Motor neuron (in vitro differentiated cells): ENCODE data around the gene EDEM3. TPM values are rescaled to one million over a fixed set of nuclear protein-coding genes. Genes with fewer than 3 reads are reported as not detected.
A peak's percentile ranks its signal among the peaks of the same experiment; 100 is the strongest.

ENCODE experiments used
- ATAC-seq, 8 experiments: fragments of 200-7000 bp; cut with Tn5 transposase; replicated peaks in 6 of 8; 2 replicates each; pipeline ENCODE4 v1.8.0; 2021; ENCODE audit warnings: mild to moderate bottlenecking in 8 of 8, moderate library complexity in 8 of 8
- H3K27ac ChIP-seq, 2 donors: fragments of 250-450 bp; sonication (Bioruptor Pico); 2 replicates each; pipeline ENCODE4 v1.9.0; 2021; ENCODE audit warnings: antibody characterized with exemption in 2 of 2, mild to moderate bottlenecking in 2 of 2, moderate library complexity in 1 of 2
- H3K4me1 ChIP-seq, 2 donors: fragments of 250-450 bp; sonication (Bioruptor Pico); replicated peaks in 1 of 2; 2 replicates each; pipeline ENCODE4 v1.6.1; 2021; ENCODE audit warnings: antibody characterized with exemption in 2 of 2, mild to moderate bottlenecking in 2 of 2, moderate library complexity in 1 of 2
- H3K4me3 ChIP-seq, 5 donors: fragments of 250-450 bp; sonication (Bioruptor Pico); 2 replicates each; pipeline ENCODE4 v1.9.0; 2021; ENCODE audit warnings: antibody characterized with exemption in 5 of 5, mild to moderate bottlenecking in 5 of 5, moderate library complexity in 4 of 5
- WGBS, 10 experiments: fragments of 450-650 bp; shearing (Covaris generic); methylation state at CpG; one replicate each; pipeline ENCODE4 v1.0.0; 2022; 5-methylcytosine and 5-hydroxymethylcytosine counted together
- in situ Hi-C, 9 experiments: fragments of 400-800 bp; cut with MboI; loops; one replicate each; pipeline ENCODE4 v1.15.0; 2021; ENCODE audit warnings: low sequenced_read_pairs in 9 of 9, low pct_unique_long_range_greater_than_20kb in 2 of 9; ENCODE audit not compliant: unreplicated experiment in 9 of 9
- total RNA-seq, 8 experiments: library from RNA; unstranded; fragments of 300-600 nt; gene quantifications; 2 replicates each; pipeline versions ENCODE4 v1.2.3 to v1.2.4, GENCODE V29; 2022

Gene EDEM3
- total RNA-seq, 8 experiments from 2014 or later: 24.1 to 127 (median 40.9) TPM

GRCh38 chr1:184745929-184746638 lies 8.6 kb downstream of the EDEM3 start:
- no peak overlapping the region for H3K27ac ChIP-seq
- in situ Hi-C loops: no loop called here
- ATAC-seq: no peak
- no peak overlapping the region for H3K4me3 ChIP-seq
- WGBS, 10 experiments: 28 to 90% (median 78%) methylated on average over 1 to 4 of the region's 4 CpGs
- no peaks in the 10 kb centered on the region for H3K4me1 ChIP-seq

- no peak overlapping the region for H3K27ac ChIP-seq
- H3K4me3 ChIP-seq: no peak overlapping the region
- in situ Hi-C loops: no loop called here
- H3K4me1 ChIP-seq: no peaks in the 10 kb centered on the region
- no peak for ATAC-seq
- WGBS, 10 experiments: 88 to 100% (median 93%) methylated on average over 1 to 2 of the region's 2 CpGs
Measured at GRCh38 chr1:184745110-184745509, 9.5 kb downstream of the EDEM3 start.

GRCh38 chr1:184743062-184743756 lies 11.4 kb downstream of the EDEM3 start:
- in situ Hi-C loops: no loop called here
- Histone ChIP-seq H3K4me1 (no peaks in the 10 kb centered on the region), H3K27ac (no peak overlapping the region), H3K4me3 (no peak overlapping the region)
- WGBS, 10 experiments: 58 to 100% (median 94%) methylated on average over 1 to 2 of the region's 2 CpGs
- ATAC-seq: no peak

- no peak overlapping the region for H3K4me3 ChIP-seq
Measured at GRCh38 chr1:184740344-184740743, 14.3 kb downstream of the EDEM3 start.

GRCh38 chr1:184739796-184740195 lies 14.9 kb downstream of the EDEM3 start:
- Histone ChIP-seq H3K4me3 (no peak overlapping the region), H3K27ac (no peak overlapping the region), H3K4me1 (no peaks in the 10 kb centered on the region)
- no peak for ATAC-seq
- 57 to 100% (median 86%) methylated on average over 1 to 4 of the region's 4 CpGs; no CpG with 5 or more reads in 2 of the 10 experiments for WGBS, 10 experiments
- in situ Hi-C loops: no loop called here

More at GRCh38 chr1:184740344-184740743, 14.3 kb downstream of the EDEM3 start:
- in situ Hi-C loops: no loop called here
- ATAC-seq: no peak
- Histone ChIP-seq H3K27ac (no peak overlapping the region), H3K4me1 (no peaks in the 10 kb centered on the region)
- 15 to 96% (median 70%) methylated on average over 2 to 4 of the region's 4 CpGs for WGBS, 10 experiments

GRCh38 chr1:184739070-184739469 lies 15.6 kb downstream of the EDEM3 start:
- Histone ChIP-seq H3K4me3 (no peak overlapping the region), H3K4me1 (no peaks in the 10 kb centered on the region), H3K27ac (no peak overlapping the region)
- in situ Hi-C loops: no loop called here
- ATAC-seq: no peak
- WGBS, 10 experiments: 91 to 100% (median 95%) methylated on average over 1 of the region's 1 CpG

- in situ Hi-C loops: no loop called here
- H3K4me3 ChIP-seq: no peak overlapping the region
- ATAC-seq: no peak
Measured at GRCh38 chr1:184734980-184735379, 19.7 kb downstream of the EDEM3 start.

GRCh38 chr1:184724843-184725242 lies 29.8 kb downstream of the EDEM3 start:
- in situ Hi-C loops: no loop called here
- Histone ChIP-seq H3K4me1 (no peaks in the 10 kb centered on the region), H3K27ac (no peak overlapping the region), H3K4me3 (no peak overlapping the region)
- 92 to 100% (median 100%) methylated on average over 1 to 3 of the region's 3 CpGs for WGBS, 10 experiments
- ATAC-seq: no peak

More at GRCh38 chr1:184734980-184735379, 19.7 kb downstream of the EDEM3 start:
- H3K4me1 ChIP-seq: no peaks in the 10 kb centered on the region
- H3K27ac ChIP-seq: no peak overlapping the region

- peak in 1 of 8 experiments; percentile 84 for ATAC-seq
- Histone ChIP-seq H3K4me1 (no peaks in the 10 kb centered on the region), H3K4me3 (no peak overlapping the region), H3K27ac (no peak overlapping the region)
- WGBS, 10 experiments: 40 to 100% (median 82%) methylated on average over 1 to 2 of the region's 2 CpGs; no CpG with 5 or more reads in 1 of the 10 experiments
- in situ Hi-C loops: no loop called here
Measured at GRCh38 chr1:184716158-184716557, 38.5 kb downstream of the EDEM3 start.

GRCh38 chr1:184709418-184709817 lies 45.2 kb downstream of the EDEM3 start:
- in situ Hi-C loops: no loop called here
- Histone ChIP-seq H3K27ac (no peak overlapping the region), H3K4me3 (no peak overlapping the region), H3K4me1 (no peaks in the 10 kb centered on the region)
- no peak for ATAC-seq

GRCh38 chr1:184708084-184708676 lies 46.5 kb downstream of the EDEM3 start:
- Histone ChIP-seq H3K4me3 (no peak overlapping the region), H3K27ac (no peak overlapping the region), H3K4me1 (no peaks in the 10 kb centered on the region)
- ATAC-seq: no peak
- in situ Hi-C loops: no loop called here
- 58 to 99% (median 80%) methylated on average over 3 to 6 of the region's 6 CpGs for WGBS, 10 experiments

GRCh38 chr1:184705271-184705670 lies 49.4 kb downstream of the EDEM3 start:
- ATAC-seq: no peak
- in situ Hi-C loops: no loop called here
- H3K27ac ChIP-seq: no peak overlapping the region

GRCh38 chr1:184701816-184702215 lies 52.8 kb downstream of the EDEM3 start:
- H3K4me1 ChIP-seq: no peaks in the 10 kb centered on the region
- WGBS, 10 experiments: 67 to 100% (median 89%) methylated on average over 1 of the region's 1 CpG; no CpG with 5 or more reads in 2 of the 10 experiments
- in situ Hi-C loops: no loop called here
- ATAC-seq: no peak
- no peak overlapping the region for H3K27ac ChIP-seq
- no peak overlapping the region for H3K4me3 ChIP-seq

More at GRCh38 chr1:184705271-184705670, 49.4 kb downstream of the EDEM3 start:
- WGBS, 10 experiments: 91 to 100% (median 100%) methylated on average over 1 of the region's 1 CpG; no CpG with 5 or more reads in 3 of the 10 experiments
- Histone ChIP-seq H3K4me1 (no peaks in the 10 kb centered on the region), H3K4me3 (no peak overlapping the region)
